NCI-H226 (cell line): Measurements from ENCODE around the gene SSBP3.
"Not testable (repeated sequence)": the region's sequence is repeated elsewhere in the genome, so short reads cannot be mapped to it uniquely, and the experiment has no call there.

Experiments
- DNase-seq: peaks from one replicate; pipeline ENCODE4 v3.0.0-alpha.2; 2015

SSBP3 gene

GRCh38 chr1:54215523-54215922 lies 190.7 kb downstream of the SSBP3 start:
- no peak for DNase-seq

- no peak for DNase-seq
Observed at GRCh38 chr1:54212872-54213271, 193.3 kb downstream of the SSBP3 start.

- not testable (repeated sequence) for DNase-seq
Observed at GRCh38 chr1:54207896-54208295, 198.3 kb downstream of the SSBP3 start.

- DNase-seq, result no peak
Observed at GRCh38 chr1:54207287-54207686, 198.9 kb downstream of the SSBP3 start.

- no peak for DNase-seq
Observed at GRCh38 chr1:54204199-54204598, 202.0 kb downstream of the SSBP3 start.

GRCh38 chr1:54200519-54200997 lies 205.6 kb downstream of the SSBP3 start:
- no peak for DNase-seq

- peak; percentile 97 for DNase-seq
Observed at GRCh38 chr1:54199765-54200518, 206.3 kb downstream of the SSBP3 start, which contains the start of the genes CYB5RL and MRPL37. Gene CYB5RL (minus strand): TSS chr1:54200030. CDS start chr1:54195616, 4,414 bp downstream. Gene MRPL37 (plus strand): TSS chr1:54200167. CDS start chr1:54200244, 77 bp downstream.

GRCh38 chr1:54199151-54199764 lies 206.9 kb downstream of the SSBP3 start:
- no peak for DNase-seq

GRCh38 chr1:54193453-54193852 lies 212.7 kb downstream of the SSBP3 start:
- DNase-seq, result no peak

GRCh38 chr1:54191525-54191924 lies 214.7 kb downstream of the SSBP3 start:
- DNase-seq, result no peak

GRCh38 chr1:54190526-54190925 lies 215.7 kb downstream of the SSBP3 start:
- DNase-seq, result no peak

- DNase-seq, result no peak
Observed at GRCh38 chr1:54188291-54188690, 217.9 kb downstream of the SSBP3 start.

- DNase-seq, result no peak
Observed at GRCh38 chr1:54186056-54186455, 220.1 kb downstream of the SSBP3 start.

- no peak for DNase-seq
Observed at GRCh38 chr1:54180701-54181360, 225.4 kb downstream of the SSBP3 start.

- no peak for DNase-seq
Observed at GRCh38 chr1:54178296-54179070, 227.7 kb downstream of the SSBP3 start.

- DNase-seq, result no peak
Observed at GRCh38 chr1:54177726-54178125, 228.5 kb downstream of the SSBP3 start.

GRCh38 chr1:54176621-54177327 lies 229.4 kb downstream of the SSBP3 start:
- no peak for DNase-seq
